ENCODE results near the gene LGALSL.

Gene LGALSL

GRCh38 chr2:64453770-64454385 lies at the start of gene LGALSL:
LGALSL (plus strand) TSS chr2:64454162; CDS start chr2:64454546, 384 bp downstream.
- in situ Hi-C loops (cut with MboI; ENCODE audit: low sequenced_read_pairs), result no loop called here

DNA sequence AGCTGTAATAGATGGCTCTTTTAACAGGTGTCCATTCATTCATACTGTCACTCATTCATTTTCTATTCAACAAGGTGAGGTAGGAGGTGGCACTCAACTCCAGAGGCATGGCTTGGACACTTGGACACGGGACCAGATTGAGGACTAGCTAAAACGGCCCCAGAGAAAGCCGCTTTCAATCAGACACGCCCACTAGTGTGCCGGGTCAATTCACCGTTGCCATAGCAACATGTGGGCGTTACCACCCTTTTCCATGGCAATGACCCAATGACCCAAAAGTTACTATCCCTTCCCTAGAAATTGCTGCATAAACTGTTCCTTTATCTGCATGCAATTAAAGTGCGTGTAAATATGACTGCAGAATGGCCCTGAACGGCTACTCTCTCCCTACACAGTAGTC lies 49.2 kb upstream of the LGALSL start:
- in situ Hi-C loops (cut with MboI; ENCODE audit: low sequenced_read_pairs), result no loop called here

GRCh38 chr2:64405581-64406406 lies 48.2 kb upstream of the LGALSL start:
- in situ Hi-C loops (cut with MboI; ENCODE audit: low sequenced_read_pairs), result no loop called here

- in situ Hi-C loops (cut with MboI; ENCODE audit: low sequenced_read_pairs), result no loop called here
These were observed 47.6 kb upstream of the LGALSL start for GRCh38 chr2:64406407-64406774.

- in situ Hi-C loops (cut with MboI; ENCODE audit: low sequenced_read_pairs), result no loop called here
These were observed 45.9 kb upstream of the LGALSL start for GRCh38 chr2:64408031-64408430.

- in situ Hi-C loops (cut with MboI; ENCODE audit: low sequenced_read_pairs), result no loop called here
These were observed 43.3 kb upstream of the LGALSL start for GRCh38 chr2:64410671-64411070.

- in situ Hi-C loops (cut with MboI; ENCODE audit: low sequenced_read_pairs), result no loop called here
These were observed 41.3 kb upstream of the LGALSL start for GRCh38 chr2:64412671-64413070.

GRCh38 chr2:64414736-64415435 lies 39.1 kb upstream of the LGALSL start:
- in situ Hi-C loops (cut with MboI; ENCODE audit: low sequenced_read_pairs), result no loop called here

DNA sequence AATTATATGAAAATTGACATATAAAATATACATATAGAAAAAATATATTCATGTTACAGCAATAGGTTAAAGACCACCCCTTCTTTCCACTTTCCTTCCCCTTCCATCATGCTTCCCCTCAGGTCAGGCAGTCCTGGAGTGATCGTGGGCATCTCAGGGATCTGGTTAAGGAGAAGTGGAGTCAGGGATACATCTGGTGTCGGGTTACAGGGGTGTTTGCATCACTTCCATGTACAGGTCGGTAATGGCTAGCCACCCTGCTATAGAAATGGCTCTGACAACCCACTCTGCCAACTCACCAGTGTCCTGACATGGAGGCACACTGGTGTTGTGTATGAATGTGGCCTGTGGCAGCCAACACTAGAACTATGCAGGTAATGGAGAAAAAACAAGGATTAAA lies 36.3 kb upstream of the LGALSL start:
- in situ Hi-C loops (cut with MboI; ENCODE audit: low sequenced_read_pairs), result no loop called here

GRCh38 chr2:64419596-64420165 lies 34.3 kb upstream of the LGALSL start:
- in situ Hi-C loops (cut with MboI; ENCODE audit: low sequenced_read_pairs), result no loop called here

DNA sequence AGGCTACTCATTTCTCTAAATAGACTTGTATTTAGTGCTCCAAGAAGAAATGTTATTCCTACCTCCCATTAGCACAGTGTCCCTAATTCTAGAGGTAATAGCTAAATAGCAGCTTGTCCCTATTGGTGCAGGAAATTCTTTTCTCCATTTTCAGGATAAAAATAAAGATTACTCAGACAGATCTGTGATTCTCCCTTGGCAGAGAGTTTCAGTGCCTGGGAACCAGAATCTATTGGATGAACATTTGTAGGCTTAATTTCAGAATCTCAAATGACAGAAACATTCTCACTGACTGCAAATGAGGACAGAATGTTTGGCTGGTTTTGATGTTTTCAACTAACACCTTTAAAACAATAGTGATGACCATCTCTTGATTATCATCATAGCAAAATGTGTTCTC lies 33.3 kb upstream of the LGALSL start:
- in situ Hi-C loops (cut with MboI; ENCODE audit: low sequenced_read_pairs), result no loop called here

- in situ Hi-C loops (cut with MboI; ENCODE audit: low sequenced_read_pairs), result no loop called here
These were observed 32.8 kb upstream of the LGALSL start for GRCh38 chr2:64421201-64421600.

- in situ Hi-C loops (cut with MboI; ENCODE audit: low sequenced_read_pairs), result no loop called here
These were observed 31.5 kb upstream of the LGALSL start for GRCh38 chr2:64422466-64422865.

- in situ Hi-C loops (cut with MboI; ENCODE audit: low sequenced_read_pairs), result no loop called here
These were observed 30.7 kb upstream of the LGALSL start for GRCh38 chr2:64423303-64423702.

GRCh38 chr2:64424416-64424987 lies 29.5 kb upstream of the LGALSL start:
- in situ Hi-C loops (cut with MboI; ENCODE audit: low sequenced_read_pairs), result no loop called here

DNA sequence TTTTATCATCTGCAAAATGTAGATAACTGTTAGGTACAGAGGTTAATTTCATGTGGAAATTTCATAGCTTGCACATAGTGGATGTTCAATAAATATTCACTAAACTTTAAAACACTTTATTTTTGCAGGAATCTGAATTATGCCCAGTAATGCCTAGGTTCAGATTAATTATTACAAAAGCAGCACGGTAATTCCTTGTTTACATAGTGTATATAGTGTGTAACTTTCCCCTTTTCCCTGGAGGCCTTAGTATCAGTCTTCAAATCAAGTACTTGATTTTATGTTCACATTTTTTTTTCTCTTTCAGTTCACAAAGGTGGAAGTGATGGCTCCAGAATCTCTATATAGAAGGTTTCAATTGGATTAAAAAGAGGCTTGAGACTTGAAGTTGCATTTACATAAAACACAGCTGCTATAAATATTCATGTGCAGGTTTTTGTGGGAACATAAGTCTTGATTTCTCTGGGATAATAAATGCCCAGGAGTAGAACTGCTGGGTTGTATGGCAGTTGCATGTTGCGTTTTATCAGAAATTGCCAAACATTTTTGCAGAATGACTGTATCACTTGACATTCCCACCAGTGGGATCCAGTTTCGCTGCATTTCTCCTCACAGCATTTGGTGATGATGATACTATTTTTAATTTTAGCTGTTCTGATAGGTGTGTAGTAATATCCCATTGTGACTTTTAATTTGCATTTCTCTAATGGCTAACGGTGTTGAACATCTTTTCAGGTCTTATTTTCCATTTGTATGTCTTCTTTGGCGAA lies 27.6 kb upstream of the LGALSL start:
- in situ Hi-C loops (cut with MboI; ENCODE audit: low sequenced_read_pairs), result no loop called here

DNA sequence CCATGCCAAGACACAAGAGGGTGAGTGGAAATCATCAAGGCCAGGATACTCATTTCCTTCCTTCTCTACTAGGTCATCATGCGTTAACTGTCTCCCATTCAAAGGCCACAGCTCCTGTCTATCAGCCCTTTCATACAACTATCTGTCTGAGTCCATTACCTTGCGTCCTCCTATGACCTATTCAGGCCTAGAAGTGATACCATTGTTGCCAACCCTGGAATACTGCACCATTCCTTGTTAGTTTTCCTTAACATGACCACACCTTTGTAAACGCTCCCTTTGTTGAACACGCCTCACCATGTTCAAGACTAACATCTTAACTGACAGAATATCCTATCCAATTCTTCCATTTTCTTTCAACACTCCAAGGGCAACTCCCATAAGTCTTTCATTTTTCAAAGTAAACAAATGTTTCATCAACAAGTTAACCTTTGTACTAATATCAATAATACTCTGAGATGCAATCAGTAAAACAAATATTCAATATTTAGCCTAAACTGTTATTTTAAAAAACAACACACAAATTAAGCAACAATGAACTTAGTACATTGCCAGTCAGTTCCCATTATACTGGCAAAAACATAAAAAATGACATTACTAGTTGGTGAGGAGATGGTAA lies 19.8 kb upstream of the LGALSL start:
- in situ Hi-C loops (cut with MboI; ENCODE audit: low sequenced_read_pairs), result no loop called here

- in situ Hi-C loops (cut with MboI; ENCODE audit: low sequenced_read_pairs), result no loop called here
These were observed 16.1 kb upstream of the LGALSL start for GRCh38 chr2:64437883-64438282.

- in situ Hi-C loops (cut with MboI; ENCODE audit: low sequenced_read_pairs), result no loop called here
These were observed 14.8 kb upstream of the LGALSL start for GRCh38 chr2:64439194-64439593.

GRCh38 chr2:64440843-64441242 lies 13.1 kb upstream of the LGALSL start:
- in situ Hi-C loops (cut with MboI; ENCODE audit: low sequenced_read_pairs), result no loop called here
